Measurements from ENCODE around the gene KCNT1.

Gene KCNT1

DNA sequence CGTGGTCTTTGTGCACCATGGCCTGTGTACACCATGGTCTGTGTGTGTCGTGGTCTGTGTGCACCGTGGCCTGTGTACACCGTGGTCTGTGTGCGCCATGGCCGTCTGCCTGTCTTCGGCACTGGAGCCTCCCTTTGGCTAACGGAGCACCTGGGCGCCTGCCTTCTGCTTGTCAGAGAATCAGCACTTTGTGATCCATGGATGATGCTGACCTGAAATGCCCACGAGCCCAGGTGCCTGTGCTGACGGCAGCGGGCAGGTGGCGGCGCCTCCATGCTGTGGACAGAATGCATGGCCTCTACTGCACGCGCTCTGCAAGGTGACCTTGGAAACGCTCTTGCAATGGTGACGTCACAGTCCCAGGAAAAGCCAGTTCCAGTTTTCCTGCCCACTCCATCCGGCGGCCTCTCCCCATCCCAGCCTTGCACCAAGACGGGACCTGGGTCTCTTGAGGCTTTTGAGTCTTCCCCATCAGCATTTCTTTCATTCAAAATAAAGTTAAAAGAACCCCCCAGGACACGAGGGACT is 24.3 kb upstream of the KCNT1 start:
- TF ChIP-seq, protein P1, sequence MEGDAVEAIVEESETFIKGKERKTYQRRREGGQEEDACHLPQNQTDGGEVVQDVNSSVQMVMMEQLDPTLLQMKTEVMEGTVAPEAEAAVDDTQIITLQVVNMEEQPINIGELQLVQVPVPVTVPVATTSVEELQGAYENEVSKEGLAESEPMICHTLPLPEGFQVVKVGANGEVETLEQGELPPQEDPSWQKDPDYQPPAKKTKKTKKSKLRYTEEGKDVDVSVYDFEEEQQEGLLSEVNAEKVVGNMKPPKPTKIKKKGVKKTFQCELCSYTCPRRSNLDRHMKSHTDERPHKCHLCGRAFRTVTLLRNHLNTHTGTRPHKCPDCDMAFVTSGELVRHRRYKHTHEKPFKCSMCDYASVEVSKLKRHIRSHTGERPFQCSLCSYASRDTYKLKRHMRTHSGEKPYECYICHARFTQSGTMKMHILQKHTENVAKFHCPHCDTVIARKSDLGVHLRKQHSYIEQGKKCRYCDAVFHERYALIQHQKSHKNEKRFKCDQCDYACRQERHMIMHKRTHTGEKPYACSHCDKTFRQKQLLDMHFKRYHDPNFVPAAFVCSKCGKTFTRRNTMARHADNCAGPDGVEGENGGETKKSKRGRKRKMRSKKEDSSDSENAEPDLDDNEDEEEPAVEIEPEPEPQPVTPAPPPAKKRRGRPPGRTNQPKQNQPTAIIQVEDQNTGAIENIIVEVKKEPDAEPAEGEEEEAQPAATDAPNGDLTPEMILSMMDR (conservative IDR thresholded peaks at IDR 0.05) = no peak
- no peak overlapping the region for H3K27ac ChIP-seq

DNA sequence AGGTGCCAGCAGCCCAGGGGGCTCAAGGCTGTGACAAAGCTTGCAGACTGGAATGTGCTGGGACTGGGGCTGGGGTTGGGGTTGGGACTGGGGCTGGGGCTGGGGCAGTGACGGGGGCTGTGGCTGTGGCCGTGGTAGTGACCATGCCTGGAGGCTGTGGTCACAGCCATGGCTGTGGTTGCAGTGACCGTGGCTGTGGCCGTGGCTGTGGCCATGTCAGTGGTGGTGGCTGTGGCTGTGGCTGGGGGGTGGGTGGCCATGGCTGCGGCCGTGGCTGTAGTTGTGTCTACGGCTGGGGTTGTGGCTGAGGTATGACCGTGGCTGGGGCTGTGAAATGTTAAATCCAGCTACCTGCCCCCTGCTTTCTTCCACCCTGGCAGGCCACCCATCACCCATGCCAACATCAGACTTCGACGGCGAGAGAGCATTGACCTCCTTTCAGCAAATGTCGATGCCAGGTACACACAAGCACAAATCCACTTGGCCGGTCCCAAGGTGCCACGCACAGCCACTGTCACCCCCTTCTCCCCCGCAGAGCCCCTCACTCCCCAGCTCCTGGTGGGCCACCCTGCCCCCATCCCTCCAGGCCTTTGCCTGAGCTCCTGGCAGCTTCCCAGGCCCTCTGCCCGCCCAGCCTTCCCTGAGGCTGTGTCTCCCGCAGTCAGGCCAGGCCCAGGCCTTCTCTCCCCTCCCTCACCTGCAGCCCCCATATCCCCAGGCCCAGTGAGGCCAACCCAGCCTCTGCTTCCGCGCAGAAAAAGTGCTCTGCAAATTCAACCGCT is 23.6 kb upstream of the KCNT1 start:
- TF ChIP-seq, protein P1 (conservative IDR thresholded peaks at IDR 0.05) = no peak
- H3K27ac ChIP-seq = no peak overlapping the region

DNA sequence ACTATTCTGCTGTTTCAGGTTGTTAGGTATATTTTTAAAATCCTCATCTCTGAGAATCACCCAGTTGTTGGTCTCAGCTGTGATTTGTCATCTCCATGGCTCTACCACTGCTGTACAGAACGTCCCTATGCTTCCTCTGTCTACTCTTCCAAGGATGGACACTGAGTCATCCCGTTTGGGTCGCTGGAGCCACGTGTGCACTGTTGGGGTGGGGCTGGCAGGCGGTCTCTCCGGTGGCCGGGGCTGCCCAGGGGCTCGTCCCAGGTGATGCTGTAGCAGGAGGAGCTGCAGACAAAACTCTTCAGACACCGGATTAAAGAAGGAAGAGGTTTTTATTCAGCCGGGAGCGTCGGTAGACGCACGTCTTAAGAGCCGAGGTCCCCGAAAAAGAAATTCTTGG is 21.9 kb upstream of the KCNT1 start:
- no peak overlapping the region for H3K27ac ChIP-seq
- TF ChIP-seq, protein P1 (conservative IDR thresholded peaks at IDR 0.05) = no peak

DNA sequence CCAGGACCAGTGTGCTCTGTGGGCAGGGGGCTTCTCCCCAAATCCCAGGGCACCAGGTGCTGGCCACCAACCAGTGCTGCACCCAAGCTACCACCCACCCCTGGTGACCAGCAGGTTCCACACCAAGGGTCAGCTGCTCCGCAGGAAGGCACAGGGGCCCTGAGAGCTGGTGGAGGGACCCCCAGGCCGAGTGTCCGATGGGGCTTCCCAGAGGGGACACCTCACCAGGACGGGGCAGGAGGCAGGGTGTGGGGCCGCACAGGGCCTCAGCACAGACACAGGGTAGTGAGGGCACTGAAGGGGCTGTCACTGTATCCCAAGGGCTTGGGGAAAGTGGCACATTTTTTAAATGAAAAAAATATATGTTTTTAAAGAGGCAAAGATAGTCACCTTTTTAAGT is 20.8 kb upstream of the KCNT1 start:
- H3K27ac ChIP-seq = no peak overlapping the region
- TF ChIP-seq, protein P1 (conservative IDR thresholded peaks at IDR 0.05) = no peak

DNA sequence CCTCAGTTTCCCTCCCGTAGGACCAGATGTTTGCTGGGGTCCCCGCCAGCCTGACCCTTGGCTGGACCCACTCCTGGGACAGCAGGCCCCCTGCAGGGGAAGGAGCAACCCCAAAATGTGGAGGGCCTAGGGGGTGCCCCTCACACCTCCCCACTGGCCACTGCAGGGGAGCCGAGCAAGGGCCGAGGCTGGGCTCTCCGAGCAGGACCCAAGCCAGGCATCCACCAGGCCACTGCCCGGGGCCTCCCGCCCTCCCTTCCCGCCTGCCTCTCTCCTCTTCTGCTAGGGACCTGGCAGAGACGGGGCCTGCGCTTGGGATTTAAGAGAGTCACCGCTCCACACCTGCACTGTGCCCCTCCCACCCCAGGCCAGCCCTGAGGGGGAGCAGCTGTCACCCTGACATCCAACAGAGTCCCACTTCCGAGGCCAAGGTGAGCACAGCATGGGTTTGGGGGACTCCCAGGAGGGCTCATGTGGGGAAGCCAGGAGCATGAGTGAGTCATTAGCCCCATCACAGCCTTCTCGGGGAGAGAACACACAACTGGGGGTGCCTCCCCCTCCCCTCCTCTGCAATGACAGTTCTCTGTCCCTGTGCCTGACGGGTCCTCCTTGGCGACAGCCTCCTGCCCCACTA is 18.5 kb upstream of the KCNT1 start:
- TF ChIP-seq, protein P1 (conservative IDR thresholded peaks at IDR 0.05) = no peak
- H3K27ac ChIP-seq = no peak overlapping the region

DNA sequence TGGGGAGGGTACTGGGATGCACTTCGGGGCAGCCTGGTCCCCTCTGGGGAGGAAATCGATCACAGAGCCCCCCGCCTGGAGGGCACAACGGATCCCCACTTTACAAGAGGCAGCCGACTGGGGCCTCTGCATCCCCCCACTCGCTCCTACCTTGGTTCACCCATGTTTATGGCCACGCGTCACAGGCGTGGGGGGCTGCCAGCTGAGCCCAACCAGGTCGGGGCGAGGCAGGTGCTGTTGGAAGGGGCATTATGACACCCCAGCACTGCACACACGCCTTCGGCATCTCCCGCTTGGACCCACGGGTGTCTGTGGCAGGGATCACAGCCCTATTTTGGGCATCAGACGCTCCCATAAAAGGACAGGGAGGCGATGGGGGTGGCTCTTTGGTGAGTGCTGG is 17.3 kb upstream of the KCNT1 start:
- TF ChIP-seq, protein P1 (conservative IDR thresholded peaks at IDR 0.05) = no peak
- H3K27ac ChIP-seq = no peak overlapping the region

DNA sequence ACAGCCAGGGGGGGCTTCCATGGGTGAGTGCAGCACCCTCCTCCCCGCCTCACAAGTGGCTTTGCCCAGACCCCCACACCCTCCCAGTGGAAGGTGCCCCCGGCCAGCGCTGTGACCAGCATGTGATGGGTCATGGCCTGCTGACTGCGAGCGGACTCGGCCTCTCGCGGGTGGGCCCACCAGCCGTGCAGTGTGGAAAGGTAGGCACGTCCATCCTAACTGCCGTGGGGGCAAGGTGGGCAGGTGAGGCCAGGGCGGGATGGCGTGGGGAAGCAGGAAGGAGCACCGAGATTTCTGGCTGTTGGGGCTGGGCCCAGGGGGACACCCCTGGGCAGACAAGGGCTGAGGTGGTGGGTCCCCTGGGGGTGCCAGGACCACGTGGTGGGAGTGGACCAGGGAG is 14.8 kb upstream of the KCNT1 start:
- H3K27ac ChIP-seq = no peak overlapping the region
- TF ChIP-seq, protein P1 (conservative IDR thresholded peaks at IDR 0.05) = no peak

Data from VCaP (cell line).